Measurements from ENCODE around the gene SLC13A4. TPM values are rescaled to one million over a fixed set of nuclear protein-coding genes. Genes with fewer than 3 reads are reported as not detected.

The SLC13A4 gene
- total RNA-seq, 1 donor from 2014 or later: not detected

- no peak overlapping the region for H3K27ac Mint-ChIP-seq
- no peaks in the 10 kb centered on the region for H3K36me3 Mint-ChIP-seq (ENCODE audit: low read depth)
- intact Hi-C loops (cut with micrococcal nuclease): no loop called here
- DNase-seq (ENCODE audit: low spot score): no peak
- peaks cover 3% of the 10 kb centered on the region for H3K27me3 Mint-ChIP-seq (ENCODE audit: low read depth)
- no peaks in the 10 kb centered on the region for H3K4me1 Mint-ChIP-seq (ENCODE audit: low read depth)
- no peak overlapping the region for H3K4me3 Mint-ChIP-seq (ENCODE audit: low read depth)
- no peaks in the 10 kb centered on the region for H3K9me3 Mint-ChIP-seq
Measured at GRCh38 chr7:135723411-135723810, 4.6 kb downstream of the SLC13A4 start.

GRCh38 chr7:135721198-135721820, 6.7 kb downstream of the SLC13A4 start:
- no peaks in the 10 kb centered on the region for H3K4me1 Mint-ChIP-seq (ENCODE audit: low read depth)
- H3K27ac Mint-ChIP-seq: no peak overlapping the region
- no peak overlapping the region for H3K4me3 Mint-ChIP-seq (ENCODE audit: low read depth)
- no peaks in the 10 kb centered on the region for H3K9me3 Mint-ChIP-seq
- peaks cover 3% of the 10 kb centered on the region for H3K27me3 Mint-ChIP-seq (ENCODE audit: low read depth)
- intact Hi-C loops (cut with micrococcal nuclease): no loop called here
- no peak for DNase-seq (ENCODE audit: low spot score)
- H3K36me3 Mint-ChIP-seq (ENCODE audit: low read depth): no peaks in the 10 kb centered on the region

GRCh38 chr7:135719688-135720087, 8.3 kb downstream of the SLC13A4 start:
- intact Hi-C loops (cut with micrococcal nuclease): no loop called here
- peaks cover 3% of the 10 kb centered on the region for H3K27me3 Mint-ChIP-seq (ENCODE audit: low read depth)
- no peaks in the 10 kb centered on the region for H3K36me3 Mint-ChIP-seq (ENCODE audit: low read depth)
- H3K9me3 Mint-ChIP-seq: no peaks in the 10 kb centered on the region
- no peaks in the 10 kb centered on the region for H3K4me1 Mint-ChIP-seq (ENCODE audit: low read depth)
- no peak for DNase-seq (ENCODE audit: low spot score)
- H3K4me3 Mint-ChIP-seq (ENCODE audit: low read depth): no peak overlapping the region
- H3K27ac Mint-ChIP-seq: no peak overlapping the region

GRCh38 chr7:135718794-135719437, 9.1 kb downstream of the SLC13A4 start:
- DNase-seq (ENCODE audit: low spot score): no peak
- Mint-ChIP-seq H3K36me3 (ENCODE audit: low read depth) (no peaks in the 10 kb centered on the region), H3K4me1 (ENCODE audit: low read depth) (no peaks in the 10 kb centered on the region), H3K27ac (no peak overlapping the region), H3K4me3 (ENCODE audit: low read depth) (no peak overlapping the region), H3K27me3 (ENCODE audit: low read depth) (peaks cover 2% of the 10 kb centered on the region), H3K9me3 (no peaks in the 10 kb centered on the region)
- intact Hi-C loops (cut with micrococcal nuclease): no loop called here

GRCh38 chr7:135718219-135718618, 9.8 kb downstream of the SLC13A4 start:
- no peak overlapping the region for H3K4me3 Mint-ChIP-seq (ENCODE audit: low read depth)
- no peak for DNase-seq (ENCODE audit: low spot score)
- no peaks in the 10 kb centered on the region for H3K27me3 Mint-ChIP-seq (ENCODE audit: low read depth)
- no peaks in the 10 kb centered on the region for H3K4me1 Mint-ChIP-seq (ENCODE audit: low read depth)
- intact Hi-C loops (cut with micrococcal nuclease): no loop called here
- H3K36me3 Mint-ChIP-seq (ENCODE audit: low read depth): no peaks in the 10 kb centered on the region
- H3K27ac Mint-ChIP-seq: no peak overlapping the region
- H3K9me3 Mint-ChIP-seq: no peaks in the 10 kb centered on the region

GRCh38 chr7:135717693-135718092, 10.3 kb downstream of the SLC13A4 start:
- DNase-seq (ENCODE audit: low spot score): no peak
- intact Hi-C loops (cut with micrococcal nuclease): no loop called here
- Mint-ChIP-seq H3K27me3 (ENCODE audit: low read depth) (no peaks in the 10 kb centered on the region), H3K9me3 (no peaks in the 10 kb centered on the region), H3K4me1 (ENCODE audit: low read depth) (no peaks in the 10 kb centered on the region), H3K4me3 (ENCODE audit: low read depth) (no peak overlapping the region), H3K27ac (no peak overlapping the region), H3K36me3 (ENCODE audit: low read depth) (no peaks in the 10 kb centered on the region)

GRCh38 chr7:135716677-135717238, 11.2 kb downstream of the SLC13A4 start:
- no peaks in the 10 kb centered on the region for H3K36me3 Mint-ChIP-seq (ENCODE audit: low read depth)
- H3K4me3 Mint-ChIP-seq (ENCODE audit: low read depth): no peak overlapping the region
- H3K27me3 Mint-ChIP-seq (ENCODE audit: low read depth): no peaks in the 10 kb centered on the region
- H3K9me3 Mint-ChIP-seq: no peaks in the 10 kb centered on the region
- no peak for DNase-seq (ENCODE audit: low spot score)
- H3K4me1 Mint-ChIP-seq (ENCODE audit: low read depth): no peaks in the 10 kb centered on the region
- H3K27ac Mint-ChIP-seq: no peak overlapping the region
- intact Hi-C loops (cut with micrococcal nuclease): no loop called here

- intact Hi-C loops (cut with micrococcal nuclease): no loop called here
Measured at GRCh38 chr7:135715673-135716072, 12.3 kb downstream of the SLC13A4 start.

GRCh38 chr7:135715055-135715522, 12.9 kb downstream of the SLC13A4 start:
- Mint-ChIP-seq H3K27ac (no peak overlapping the region), H3K4me1 (ENCODE audit: low read depth) (no peaks in the 10 kb centered on the region), H3K36me3 (ENCODE audit: low read depth) (no peaks in the 10 kb centered on the region), H3K9me3 (no peaks in the 10 kb centered on the region), H3K4me3 (ENCODE audit: low read depth) (no peak overlapping the region), H3K27me3 (ENCODE audit: low read depth) (no peaks in the 10 kb centered on the region)
- intact Hi-C loops (cut with micrococcal nuclease): no loop called here
- DNase-seq (ENCODE audit: low spot score): no peak

More at GRCh38 chr7:135715673-135716072, 12.3 kb downstream of the SLC13A4 start:
- Mint-ChIP-seq H3K4me1 (ENCODE audit: low read depth) (no peaks in the 10 kb centered on the region), H3K4me3 (ENCODE audit: low read depth) (no peak overlapping the region), H3K9me3 (no peaks in the 10 kb centered on the region), H3K27ac (no peak overlapping the region), H3K27me3 (ENCODE audit: low read depth) (no peaks in the 10 kb centered on the region), H3K36me3 (ENCODE audit: low read depth) (no peaks in the 10 kb centered on the region)
- no peak for DNase-seq (ENCODE audit: low spot score)

GRCh38 chr7:135714534-135715009, 13.4 kb downstream of the SLC13A4 start:
- Mint-ChIP-seq H3K4me1 (ENCODE audit: low read depth) (no peaks in the 10 kb centered on the region), H3K27me3 (ENCODE audit: low read depth) (no peaks in the 10 kb centered on the region), H3K9me3 (no peaks in the 10 kb centered on the region), H3K36me3 (ENCODE audit: low read depth) (no peaks in the 10 kb centered on the region), H3K4me3 (ENCODE audit: low read depth) (no peak overlapping the region), H3K27ac (no peak overlapping the region)
- no peak for DNase-seq (ENCODE audit: low spot score)
- intact Hi-C loops (cut with micrococcal nuclease): loop anchor here (5.0 kb wide), 1 partner anchor 52 kb away; the partner anchor contains the start of gene STMP1

- intact Hi-C loops (cut with micrococcal nuclease): loop anchor here (5.0 kb wide), 1 partner anchor 52 kb away; the partner anchor contains the start of gene STMP1
- Mint-ChIP-seq H3K9me3 (no peaks in the 10 kb centered on the region), H3K4me3 (ENCODE audit: low read depth) (no peak overlapping the region), H3K27ac (no peak overlapping the region), H3K4me1 (ENCODE audit: low read depth) (no peaks in the 10 kb centered on the region), H3K36me3 (ENCODE audit: low read depth) (no peaks in the 10 kb centered on the region), H3K27me3 (ENCODE audit: low read depth) (no peaks in the 10 kb centered on the region)
- no peak for DNase-seq (ENCODE audit: low spot score)
Measured at GRCh38 chr7:135713836-135714470, 14.0 kb downstream of the SLC13A4 start.

- H3K27me3 Mint-ChIP-seq (ENCODE audit: low read depth): no peaks in the 10 kb centered on the region
- no peaks in the 10 kb centered on the region for H3K36me3 Mint-ChIP-seq (ENCODE audit: low read depth)
- no peak overlapping the region for H3K27ac Mint-ChIP-seq
- no peak overlapping the region for H3K4me3 Mint-ChIP-seq (ENCODE audit: low read depth)
- H3K4me1 Mint-ChIP-seq (ENCODE audit: low read depth): no peaks in the 10 kb centered on the region
- no peaks in the 10 kb centered on the region for H3K9me3 Mint-ChIP-seq
- DNase-seq (ENCODE audit: low spot score): no peak
- intact Hi-C loops (cut with micrococcal nuclease): loop anchor here (5.0 kb wide), 1 partner anchor 50 kb away; the partner anchor contains the start of gene STMP1
Measured at GRCh38 chr7:135712796-135713195, 15.2 kb downstream of the SLC13A4 start.
